HFFc6 (cell line): ENCODE data around the gene CYP4F8. TPM values are rescaled to one million over a fixed set of nuclear protein-coding genes. Genes with fewer than 3 reads are reported as not detected.
"Not testable (repeated sequence)": the region's sequence is repeated elsewhere in the genome, so short reads cannot be mapped to it uniquely, and the experiment has no call there.

Experiments used
- DNase-seq: peaks from one replicate; pipeline ENCODE4 v3.0.0-alpha.2; 2018
- H3K27ac Mint-ChIP-seq: 2 replicates; pipeline ENCODE4 v1.8.0; 2020; ENCODE audit warnings: mild to moderate bottlenecking, mixed read lengths
- H3K27me3 Mint-ChIP-seq: 2 replicates; pipeline ENCODE4 v1.8.0; 2021; ENCODE audit warnings: mild to moderate bottlenecking, moderate library complexity, mixed read lengths; ENCODE audit not compliant: insufficient read depth
- H3K36me3 Mint-ChIP-seq: 2 replicates; pipeline ENCODE4 v1.8.0; 2021; ENCODE audit warnings: low read depth, mixed read lengths
- H3K4me1 Mint-ChIP-seq: 2 replicates; pipeline ENCODE4 v1.8.0; 2020; ENCODE audit warnings: low read depth, mixed read lengths
- H3K4me3 Mint-ChIP-seq: 2 replicates; pipeline ENCODE4 v1.8.0; 2020; ENCODE audit warnings: mild to moderate bottlenecking, moderate library complexity, mixed read lengths
- H3K9me3 Mint-ChIP-seq: 2 replicates; pipeline ENCODE4 v1.8.0; 2020; ENCODE audit warnings: mild to moderate bottlenecking, mixed read lengths
- CTCF ChIP-seq: fragments of 200-600 bp; sonication (generic); IDR thresholded peaks from 2 replicates; pipeline ENCODE4 v1.5.0; 2021; ENCODE audit warnings: antibody characterized with exemption, mild to moderate bottlenecking
- total RNA-seq, 6 experiments: library from RNA; stranded (reverse); fragmentation: NEBNext Ultra II Directional; extraction: Animal tissue kit (Norgen Biotek cat#: 25700); gene quantifications; 2 replicates in 1 of 6; 3 replicates in 5 of 6; pipeline ENCODE4 v1.2.3, GENCODE V29; 2021

Gene CYP4F8
- total RNA-seq, 6 experiments from 2014 or later, result not detected

DNA sequence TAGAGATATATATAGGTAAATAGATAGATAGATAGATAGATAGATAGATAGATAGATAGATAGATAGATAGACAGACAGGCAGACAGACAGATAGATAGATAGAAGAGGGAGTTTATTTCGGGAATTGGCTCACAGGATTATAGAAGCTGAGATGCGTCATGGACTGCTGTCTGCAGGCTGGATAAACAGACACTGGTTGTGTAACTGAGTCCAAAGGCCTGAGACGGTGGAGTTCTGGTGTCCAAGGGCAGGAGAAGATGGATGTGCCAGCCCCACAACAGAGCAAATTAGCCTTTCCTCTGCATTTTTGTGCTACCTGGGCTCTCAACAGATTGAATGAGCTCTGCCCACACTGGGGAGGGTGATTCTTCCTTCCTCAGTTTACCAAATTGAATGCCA is 28.4 kb downstream of the CYP4F8 start:
- no peak for TF ChIP-seq CTCF
- no peak for DNase-seq
- H3K27ac Mint-ChIP-seq, result no peak overlapping the region
- H3K4me1 Mint-ChIP-seq, result no peaks in the 10 kb centered on the region
- peaks cover 42% of the 10 kb centered on the region for H3K9me3 Mint-ChIP-seq
- no peak overlapping the region for H3K4me3 Mint-ChIP-seq
- H3K27me3 Mint-ChIP-seq, result peaks cover 2% of the 10 kb centered on the region
- H3K36me3 Mint-ChIP-seq, result no peaks in the 10 kb centered on the region

DNA sequence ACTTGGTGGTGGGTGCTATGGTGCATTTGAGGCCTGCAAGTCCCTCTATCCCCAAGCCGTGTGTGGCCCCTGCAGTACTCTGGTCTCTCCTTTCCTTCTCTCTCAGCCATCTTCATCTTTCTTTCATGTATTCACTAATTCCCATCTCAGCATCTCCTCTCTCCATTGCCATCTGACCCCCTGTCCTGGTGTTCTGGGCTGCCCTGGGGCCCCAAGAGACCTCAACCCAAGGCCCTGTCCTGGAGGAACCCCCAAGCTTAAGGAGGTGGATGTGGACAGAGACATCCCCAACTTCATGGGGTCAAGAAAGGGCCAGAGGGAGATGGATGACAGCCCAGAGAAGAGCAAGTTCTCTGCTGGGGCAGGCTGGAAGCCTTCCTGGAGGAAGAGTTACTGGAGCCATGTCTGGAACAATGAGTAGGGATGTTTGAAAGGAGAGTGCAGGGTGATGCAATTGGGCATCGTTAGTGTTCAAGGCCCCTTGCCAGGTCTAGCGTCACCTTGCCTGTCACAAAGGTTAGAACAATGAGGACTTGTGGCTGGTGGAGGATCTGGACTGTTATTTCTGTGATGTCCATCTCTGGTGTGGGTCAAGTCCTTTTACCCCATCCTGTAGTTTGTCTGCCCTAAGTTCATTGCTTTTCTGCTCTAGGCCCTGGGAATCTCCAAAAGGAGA is 29.2 kb downstream of the CYP4F8 start:
- Mint-ChIP-seq H3K9me3 (peaks cover 42% of the 10 kb centered on the region), H3K27ac (no peak overlapping the region), H3K4me1 (no peaks in the 10 kb centered on the region), H3K4me3 (no peak overlapping the region), H3K27me3 (peaks cover 2% of the 10 kb centered on the region), H3K36me3 (no peaks in the 10 kb centered on the region)
- DNase-seq, result no peak
- TF ChIP-seq CTCF, result no peak

DNA sequence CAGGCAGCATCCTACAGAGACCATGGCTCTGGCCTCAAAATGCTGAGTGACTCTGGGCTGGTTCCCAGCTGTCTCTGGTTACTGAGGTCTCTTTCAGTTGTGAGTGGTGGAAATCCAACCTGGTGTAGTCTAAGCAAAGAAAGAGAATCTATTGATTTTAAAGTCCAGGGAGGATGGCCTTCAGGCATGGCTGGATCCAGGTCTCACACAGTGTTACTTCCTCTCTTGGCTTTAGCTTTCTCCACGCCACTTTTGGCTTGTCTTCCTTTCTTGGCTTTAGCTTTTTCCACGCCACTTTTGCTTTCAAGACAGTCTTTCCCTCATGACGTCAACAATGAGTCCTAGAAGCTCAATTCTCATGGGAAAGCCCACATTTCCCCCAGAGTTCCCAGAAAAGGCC is 29.8 kb downstream of the CYP4F8 start:
- Mint-ChIP-seq H3K36me3 (no peaks in the 10 kb centered on the region), H3K9me3 (peaks cover 42% of the 10 kb centered on the region), H3K27me3 (peaks cover 2% of the 10 kb centered on the region), H3K4me3 (no peak overlapping the region), H3K4me1 (no peaks in the 10 kb centered on the region), H3K27ac (no peak overlapping the region)
- no peak for TF ChIP-seq CTCF
- no peak for DNase-seq

- no peak overlapping the region for H3K27ac Mint-ChIP-seq
- no peaks in the 10 kb centered on the region for H3K4me1 Mint-ChIP-seq
- no peak for TF ChIP-seq CTCF
- no peaks in the 10 kb centered on the region; the same call in 1 of the 2 replicates for H3K27me3 Mint-ChIP-seq
- no peak overlapping the region for H3K4me3 Mint-ChIP-seq
- peaks cover 51% of the 10 kb centered on the region for H3K9me3 Mint-ChIP-seq
- peaks cover 3% of the 10 kb centered on the region; the same call in 1 of the 2 replicates for H3K36me3 Mint-ChIP-seq
- no peak for DNase-seq
These were observed 34.5 kb downstream of the CYP4F8 start for GRCh38 chr19:15649526-15649925.

GRCh38 chr19:15650123-15650522 is 35.1 kb downstream of the CYP4F8 start:
- H3K36me3 Mint-ChIP-seq, DNase-seq, H3K4me1 Mint-ChIP-seq, H3K27me3 Mint-ChIP-seq, H3K27ac Mint-ChIP-seq, H3K4me3 Mint-ChIP-seq: not testable (repeated sequence)
- H3K9me3 Mint-ChIP-seq, result peaks cover 46% of the 10 kb centered on the region

DNA sequence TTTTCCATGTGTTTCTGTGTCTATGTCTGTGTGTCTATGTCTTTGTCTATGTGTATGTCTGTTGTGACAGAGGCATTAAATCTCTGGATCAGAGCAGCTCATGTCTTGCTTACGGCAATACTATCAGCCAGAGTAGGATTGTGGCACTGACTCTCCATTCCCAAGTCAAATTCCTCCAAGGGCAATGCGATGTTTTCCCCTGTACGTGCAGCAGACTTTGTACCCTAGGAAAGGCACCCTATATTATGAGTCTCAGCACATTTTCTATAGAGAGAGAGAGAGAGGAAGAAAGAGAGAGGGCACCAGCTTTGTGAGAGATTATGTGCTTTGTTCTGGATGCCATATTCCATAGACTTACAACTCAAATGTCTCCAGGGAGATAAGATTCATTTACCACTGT is 36.8 kb downstream of the CYP4F8 start:
- H3K9me3 Mint-ChIP-seq, result peaks cover 32% of the 10 kb centered on the region
- no peak for DNase-seq
- no peak overlapping the region for H3K4me3 Mint-ChIP-seq
- no peak overlapping the region for H3K27ac Mint-ChIP-seq
- no peak for TF ChIP-seq CTCF
- H3K36me3 Mint-ChIP-seq, result peaks cover 3% of the 10 kb centered on the region; the same call in 1 of the 2 replicates
- H3K4me1 Mint-ChIP-seq, result no peaks in the 10 kb centered on the region
- H3K27me3 Mint-ChIP-seq, result no peaks in the 10 kb centered on the region; the same call in 1 of the 2 replicates
